NCI-H510A (cell line): ENCODE results near the gene C1orf232.

ENCODE experiments used
- DNase-seq: peaks from one replicate; lab custom pipeline; 2025; lab: John Stamatoyannopoulos, UW

The C1orf232 gene

GRCh38 chr1:26156285-26157038, 12.3 kb downstream of the C1orf232 start:
- DNase-seq: peak; percentile 35

GRCh38 chr1:26155370-26156284, 13.1 kb downstream of the C1orf232 start:
- no peak for DNase-seq

GRCh38 chr1:26154750-26155149, 14.0 kb downstream of the C1orf232 start:
- no peak for DNase-seq

- no peak for DNase-seq
Observed at GRCh38 chr1:26153966-26154532, 14.7 kb downstream of the C1orf232 start.

- DNase-seq: no peak
Observed at GRCh38 chr1:26148887-26149286, 19.9 kb downstream of the C1orf232 start.

- no peak for DNase-seq
Observed at GRCh38 chr1:26145960-26146294, 22.8 kb downstream of the C1orf232 start.

GRCh38 chr1:26145041-26145959, 23.5 kb downstream of the C1orf232 start:
- peak; percentile 88 for DNase-seq

- no peak for DNase-seq
Observed at GRCh38 chr1:26142159-26142558, 26.6 kb downstream of the C1orf232 start.

- peak; percentile 13 for DNase-seq
Observed at GRCh38 chr1:26138974-26139558, 29.7 kb downstream of the C1orf232 start.

- no peak for DNase-seq
Observed at GRCh38 chr1:26134466-26134865, 34.3 kb downstream of the C1orf232 start.

GRCh38 chr1:26132834-26133167, 36.0 kb downstream of the C1orf232 start:
- DNase-seq: no peak

- DNase-seq: no peak
Observed at GRCh38 chr1:26132128-26132833, 36.5 kb downstream of the C1orf232 start.

GRCh38 chr1:26130695-26131094, 38.1 kb downstream of the C1orf232 start:
- DNase-seq: no peak

GRCh38 chr1:26129778-26130177, 39.0 kb downstream of the C1orf232 start:
- DNase-seq: no peak

GRCh38 chr1:26127235-26128163, 41.3 kb downstream of the C1orf232 start:
- no peak for DNase-seq

GRCh38 chr1:26126321-26127084, 42.3 kb downstream of the C1orf232 start:
- DNase-seq: peak; percentile 60

- DNase-seq: no peak
Observed at GRCh38 chr1:26125946-26126320, 42.8 kb downstream of the C1orf232 start.

GRCh38 chr1:26125382-26125781, 43.4 kb downstream of the C1orf232 start:
- no peak for DNase-seq
